Fibroblast of lung (primary cell): ENCODE measurements around the gene RBM46. TPM values are rescaled to one million over a fixed set of nuclear protein-coding genes. Genes with fewer than 3 reads are reported as not detected.

Experiments used
- DNase-seq, 2 donors: peaks; one replicate each; pipeline versions ENCODE4 v3.0.0 to v3.0.0-alpha.2; 2010; ENCODE audit warnings: low read depth in 2 of 2
- H2AFZ ChIP-seq: 2 replicates; pipeline ENCODE4 v1.5.1; 2012; ENCODE audit warnings: low read length, control low read depth, inconsistent platforms
- H3K27ac ChIP-seq: 2 replicates; pipeline ENCODE4 v1.5.1; 2011; ENCODE audit warnings: low read length, control low read depth; ENCODE audit not compliant: insufficient read depth
- H3K27me3 ChIP-seq: 2 replicates; pipeline ENCODE4 v1.5.1; 2011; ENCODE audit warnings: mild to moderate bottlenecking, low read length; ENCODE audit not compliant: control insufficient read depth, insufficient read depth
- H3K36me3 ChIP-seq: 2 replicates; pipeline ENCODE4 v1.5.1; 2011; ENCODE audit warnings: low read length; ENCODE audit not compliant: control insufficient read depth, insufficient read depth
- H3K4me1 ChIP-seq: 2 replicates; pipeline ENCODE4 v1.5.1; 2011; ENCODE audit warnings: low read length; ENCODE audit not compliant: control insufficient read depth, insufficient read depth; ENCODE audit errors: extremely low read depth
- H3K4me2 ChIP-seq: 2 replicates; pipeline ENCODE4 v1.5.1; 2011; ENCODE audit warnings: low read length, control low read depth; ENCODE audit not compliant: insufficient read depth; ENCODE audit errors: extremely low read depth
- H3K4me3 ChIP-seq, 4 experiments: fragments of 200-600 bp in 1 of 4; sonication (generic) in 1 of 4; replicated peaks in 1 of 4; 2 replicates each; pipeline ENCODE4 v1.5.1; 2011 to 2016; ENCODE audit warnings: low read length in 4 of 4, low read depth in 3 of 4, mild to moderate bottlenecking in 3 of 4, control low read depth in 2 of 4, inconsistent platforms in 1 of 4, mixed read lengths in 1 of 4; ENCODE audit not compliant: insufficient read depth in 1 of 4; ENCODE audit errors: control extremely low read depth in 1 of 4
- H3K79me2 ChIP-seq: 2 replicates; pipeline ENCODE4 v1.5.1; 2012; ENCODE audit warnings: mild to moderate bottlenecking, low read length, inconsistent platforms; ENCODE audit not compliant: control insufficient read depth, insufficient read depth
- H3K9ac ChIP-seq: 2 replicates; pipeline ENCODE4 v1.5.1; 2011; ENCODE audit warnings: mild to moderate bottlenecking, low read length, control low read depth; ENCODE audit not compliant: insufficient read depth
- H3K9me3 ChIP-seq: 2 replicates; pipeline ENCODE4 v1.5.1; 2012; ENCODE audit warnings: low read depth, low read length; ENCODE audit not compliant: control insufficient read depth, insufficient read depth
- H4K20me1 ChIP-seq: 2 replicates; pipeline ENCODE4 v1.5.1; 2011; ENCODE audit warnings: low read length; ENCODE audit not compliant: control insufficient read depth, insufficient read depth; ENCODE audit errors: extremely low read depth
- EZH2 ChIP-seq: IDR thresholded peaks from 2 replicates; pipeline ENCODE4 v1.5.1; 2012; ENCODE audit warnings: low read length, control low read depth, mild to moderate bottlenecking; ENCODE audit errors: missing control alignments
- polyA plus RNA-seq, 2 donors: library from polyadenylated mRNA; depleted of rRNA in 1 of 2; stranded (reverse) in 1 of 2; unstranded in 1 of 2; fragments of >200 nt; gene quantifications; 2 replicates each; pipeline ENCODE4 v1.2.1, GENCODE V29; 2011 to 2012; ENCODE audit warnings: missing spikeins in 1 of 2
- total RNA-seq: library from RNA; depleted of rRNA; stranded (reverse); fragments of >200 nt; gene quantifications from 2 replicates; pipeline ENCODE4 v1.2.1, GENCODE V29; 2014
- TF ChIP-seq, protein P1 (sequence below), 2 donors: IDR thresholded peaks in 1 of 2; conservative IDR thresholded peaks in 1 of 2; 1 replicate in 1 of 2; 2 replicates in 1 of 2; pipeline ENCODE4 v1.5.1; 2011 to 2012; ENCODE audit warnings: low read length in 2 of 2, control low read depth in 1 of 2, inconsistent platforms in 1 of 2, low read depth in 1 of 2, mild to moderate bottlenecking in 1 of 2

The RBM46 gene
- total and polyA plus RNA-seq, 2 donors (not counting 1 experiment from before 2014, with no cell fraction given) = 0.08 TPM; not detected in 1

DNA sequence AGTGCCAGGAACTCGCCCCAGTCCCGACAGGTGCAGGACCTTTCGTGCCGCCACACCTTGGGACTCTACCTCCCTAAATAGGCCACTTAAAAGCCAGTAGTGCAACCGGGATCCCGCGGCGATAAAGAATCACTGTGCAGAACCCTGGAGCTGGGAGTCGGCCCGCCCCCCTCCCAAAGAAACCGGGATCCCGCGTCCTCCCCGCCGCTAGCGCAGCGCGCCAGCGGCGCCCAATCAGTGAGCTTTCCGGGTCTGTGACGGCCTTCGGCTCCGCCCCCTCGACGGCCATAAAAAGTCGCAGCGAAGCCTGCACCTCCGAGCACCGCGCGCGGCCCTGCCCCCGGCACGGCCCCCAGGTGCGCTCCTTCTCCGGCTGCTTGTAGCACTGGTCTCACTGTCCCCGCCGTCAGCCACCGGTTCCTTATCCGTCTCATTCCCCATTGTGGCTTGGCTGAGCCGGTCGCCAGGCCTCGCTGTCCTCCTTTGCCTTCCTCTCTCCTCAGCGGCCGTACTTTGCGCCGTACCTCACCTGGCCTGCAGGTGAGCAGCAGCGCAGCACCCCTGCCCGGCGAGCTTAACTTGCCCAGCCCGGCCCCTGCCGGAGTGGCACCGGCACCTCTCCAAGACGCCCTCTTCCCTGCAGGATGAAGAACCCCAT is 37.3 kb upstream of the RBM46 start, which contains the start of gene LRAT:
Gene LRAT (plus strand): TSS at position 318 of the 658 bp plus-strand sequence. CDS start 327 bp downstream, at position 645.
- Histone ChIP-seq H3K4me3 (peak within 1 kb of the TSS; percentile 18 to 59 (median 31)), H3K36me3 (no peaks in the 10 kb centered on the region), H3K9ac (no peak within 1 kb of the TSS), H3K9me3 (no peaks in the 10 kb centered on the region), H3K27me3 (peaks cover 26% of the 10 kb centered on the region), H3K4me1 (no peaks in the 10 kb centered on the region), H4K20me1 (no peaks in the 10 kb centered on the region), H3K27ac (no peak within 1 kb of the TSS), H2AFZ (no peak within 1 kb of the TSS), H3K4me2 (peak within 1 kb of the TSS; percentile 82), H3K79me2 (no peaks in the 10 kb centered on the region)
- no peak for TF ChIP-seq EZH2
- TF ChIP-seq, protein P1, sequence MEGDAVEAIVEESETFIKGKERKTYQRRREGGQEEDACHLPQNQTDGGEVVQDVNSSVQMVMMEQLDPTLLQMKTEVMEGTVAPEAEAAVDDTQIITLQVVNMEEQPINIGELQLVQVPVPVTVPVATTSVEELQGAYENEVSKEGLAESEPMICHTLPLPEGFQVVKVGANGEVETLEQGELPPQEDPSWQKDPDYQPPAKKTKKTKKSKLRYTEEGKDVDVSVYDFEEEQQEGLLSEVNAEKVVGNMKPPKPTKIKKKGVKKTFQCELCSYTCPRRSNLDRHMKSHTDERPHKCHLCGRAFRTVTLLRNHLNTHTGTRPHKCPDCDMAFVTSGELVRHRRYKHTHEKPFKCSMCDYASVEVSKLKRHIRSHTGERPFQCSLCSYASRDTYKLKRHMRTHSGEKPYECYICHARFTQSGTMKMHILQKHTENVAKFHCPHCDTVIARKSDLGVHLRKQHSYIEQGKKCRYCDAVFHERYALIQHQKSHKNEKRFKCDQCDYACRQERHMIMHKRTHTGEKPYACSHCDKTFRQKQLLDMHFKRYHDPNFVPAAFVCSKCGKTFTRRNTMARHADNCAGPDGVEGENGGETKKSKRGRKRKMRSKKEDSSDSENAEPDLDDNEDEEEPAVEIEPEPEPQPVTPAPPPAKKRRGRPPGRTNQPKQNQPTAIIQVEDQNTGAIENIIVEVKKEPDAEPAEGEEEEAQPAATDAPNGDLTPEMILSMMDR (conservative IDR thresholded peaks at IDR 0.05 in 1 of 2, IDR thresholded peaks at IDR 0.05 in 1 of 2; ENCODE audit: low read depth in 1 of 2, low read length in 2 of 2) = no peak
- no peak for DNase-seq

DNA sequence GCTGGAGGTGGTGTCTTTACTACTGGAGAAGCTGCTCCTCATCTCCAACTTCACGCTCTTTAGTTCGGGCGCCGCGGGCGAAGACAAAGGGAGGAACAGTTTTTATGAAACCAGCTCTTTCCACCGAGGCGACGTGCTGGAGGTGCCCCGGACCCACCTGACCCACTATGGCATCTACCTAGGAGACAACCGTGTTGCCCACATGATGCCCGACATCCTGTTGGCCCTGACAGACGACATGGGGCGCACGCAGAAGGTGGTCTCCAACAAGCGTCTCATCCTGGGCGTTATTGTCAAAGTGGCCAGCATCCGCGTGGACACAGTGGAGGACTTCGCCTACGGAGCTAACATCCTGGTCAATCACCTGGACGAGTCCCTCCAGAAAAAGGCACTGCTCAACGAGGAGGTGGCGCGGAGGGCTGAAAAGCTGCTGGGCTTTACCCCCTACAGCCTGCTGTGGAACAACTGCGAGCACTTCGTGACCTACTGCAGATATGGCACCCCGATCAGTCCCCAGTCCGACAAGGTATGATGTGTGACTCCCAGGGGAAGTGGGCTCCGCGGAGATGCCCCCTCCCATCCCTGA is 36.6 kb upstream of the RBM46 start:
- Histone ChIP-seq H3K4me1 (no peaks in the 10 kb centered on the region), H3K4me2 (peak overlapping the region; percentile 82), H3K27ac (no peak overlapping the region), H2AFZ (no peak overlapping the region), H3K9ac (no peak overlapping the region), H3K36me3 (no peaks in the 10 kb centered on the region), H3K9me3 (no peaks in the 10 kb centered on the region), H3K4me3 (peak overlapping the region in 1 of 4 experiments; percentile 59), H3K79me2 (no peaks in the 10 kb centered on the region), H4K20me1 (no peaks in the 10 kb centered on the region), H3K27me3 (peaks cover 26% of the 10 kb centered on the region)
- TF ChIP-seq EZH2 = no peak
- TF ChIP-seq, protein P1 (conservative IDR thresholded peaks at IDR 0.05 in 1 of 2, IDR thresholded peaks at IDR 0.05 in 1 of 2; ENCODE audit: low read depth in 1 of 2, low read length in 2 of 2) = no peak
- no peak for DNase-seq

DNA sequence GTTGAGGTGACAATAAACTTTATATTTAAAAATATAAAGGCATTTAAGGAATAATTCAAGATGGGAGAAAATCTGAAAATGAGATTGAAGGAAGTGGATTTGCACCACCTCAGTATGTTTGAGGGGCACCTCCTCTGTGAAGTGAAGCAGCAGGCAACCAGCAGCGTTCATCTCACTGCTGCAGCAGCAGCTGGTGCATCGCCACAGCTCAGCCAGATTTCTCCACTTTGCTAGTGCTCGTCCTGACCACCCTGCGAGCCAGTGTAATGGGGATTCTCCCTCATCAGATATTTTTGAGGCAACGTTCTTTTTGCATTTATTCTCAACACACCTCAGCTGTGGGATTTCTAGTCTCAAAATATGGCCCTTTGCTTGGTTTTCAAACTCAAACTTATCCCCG is 23.4 kb upstream of the RBM46 start:
- TF ChIP-seq, protein P1 (conservative IDR thresholded peaks at IDR 0.05 in 1 of 2, IDR thresholded peaks at IDR 0.05 in 1 of 2; ENCODE audit: low read depth in 1 of 2, low read length in 2 of 2) = no peak
- TF ChIP-seq EZH2 = no peak
- Histone ChIP-seq H3K4me3 (no peak overlapping the region), H3K27me3 (no peaks in the 10 kb centered on the region), H3K36me3 (no peaks in the 10 kb centered on the region), H3K4me2 (no peak overlapping the region), H3K9me3 (no peaks in the 10 kb centered on the region), H3K27ac (no peak overlapping the region), H3K4me1 (no peaks in the 10 kb centered on the region), H4K20me1 (no peaks in the 10 kb centered on the region), H2AFZ (no peak overlapping the region), H3K79me2 (no peaks in the 10 kb centered on the region), H3K9ac (no peak overlapping the region)
- DNase-seq = no peak
